HPDE6-E6E7 (cell line): Measurements from ENCODE around the gene RAB7A.

ENCODE experiments used
- DNase-seq: peaks from one replicate; pipeline ENCODE4 v3.0.0; 2011; ENCODE audit warnings: missing footprints; ENCODE audit errors: extremely low spot score

The RAB7A gene

DNA sequence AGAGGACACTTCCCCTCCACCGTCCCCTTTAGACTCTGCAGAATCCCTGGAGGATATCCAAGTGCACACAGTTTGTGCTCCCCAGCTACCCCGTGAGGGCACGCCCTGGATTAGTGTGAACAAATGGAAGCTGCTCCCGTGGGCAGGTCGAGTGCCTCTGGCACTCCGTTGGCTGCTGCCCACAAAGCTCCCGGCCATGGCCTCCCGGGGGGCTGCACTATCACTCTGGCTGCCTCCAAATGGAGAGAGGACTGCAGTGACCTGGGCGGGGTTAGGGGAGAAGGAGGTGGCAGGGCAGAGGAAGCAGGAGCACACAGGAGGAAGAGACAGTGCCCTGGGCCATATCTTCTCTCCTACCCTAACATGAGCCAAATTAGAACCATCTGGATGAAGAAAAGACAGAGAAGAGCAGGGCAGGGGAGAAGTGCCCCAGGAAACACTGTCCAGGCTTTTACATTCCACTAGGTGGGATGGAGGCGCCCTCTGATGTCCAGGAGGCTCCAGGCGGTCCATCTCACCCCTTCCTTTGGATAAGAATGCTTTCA is 124.0 kb downstream of the RAB7A start:
- DNase-seq = no peak

DNA sequence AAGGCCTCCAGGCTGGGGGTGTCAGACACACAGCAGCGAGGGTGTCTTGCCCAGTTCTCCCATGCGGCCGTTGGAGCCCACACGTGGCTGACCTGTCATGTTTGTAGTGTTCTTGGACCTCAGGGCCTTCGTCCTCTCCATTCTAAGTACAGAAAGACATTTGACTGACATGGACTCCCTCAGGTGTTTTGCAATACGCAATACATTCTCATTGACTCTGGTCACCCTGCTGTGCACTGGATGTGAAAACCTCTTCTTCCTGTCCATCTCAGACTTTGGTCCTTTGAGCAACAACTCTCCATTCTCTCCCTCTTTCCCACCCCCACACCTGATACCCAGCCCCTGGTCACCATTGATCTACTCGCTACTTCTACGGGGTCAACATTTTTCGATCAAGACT is 124.6 kb downstream of the RAB7A start:
- DNase-seq = no peak

DNA sequence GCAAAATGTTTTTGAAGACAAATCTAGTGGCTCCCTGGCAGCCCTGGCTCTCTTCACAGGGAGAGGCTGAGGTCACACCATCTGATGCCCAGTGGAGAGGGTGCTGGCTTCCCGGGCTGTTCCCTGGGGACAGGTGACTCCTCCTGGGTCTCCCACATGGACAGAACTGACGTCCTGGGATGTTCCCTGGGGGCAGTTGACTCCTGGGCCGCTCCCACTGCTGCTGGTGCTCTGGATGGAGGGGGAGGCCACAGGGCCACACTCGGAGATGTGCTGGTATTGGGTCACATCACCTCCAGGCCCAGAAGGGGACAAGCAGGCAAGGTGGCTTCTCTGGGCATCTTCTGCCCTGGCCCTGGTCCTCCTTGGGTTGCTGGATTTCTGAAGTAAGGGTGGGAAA is 125.6 kb downstream of the RAB7A start:
- no peak for DNase-seq

GRCh38 chr3:128853826-128854225 is 127.8 kb downstream of the RAB7A start:
- DNase-seq = no peak

DNA sequence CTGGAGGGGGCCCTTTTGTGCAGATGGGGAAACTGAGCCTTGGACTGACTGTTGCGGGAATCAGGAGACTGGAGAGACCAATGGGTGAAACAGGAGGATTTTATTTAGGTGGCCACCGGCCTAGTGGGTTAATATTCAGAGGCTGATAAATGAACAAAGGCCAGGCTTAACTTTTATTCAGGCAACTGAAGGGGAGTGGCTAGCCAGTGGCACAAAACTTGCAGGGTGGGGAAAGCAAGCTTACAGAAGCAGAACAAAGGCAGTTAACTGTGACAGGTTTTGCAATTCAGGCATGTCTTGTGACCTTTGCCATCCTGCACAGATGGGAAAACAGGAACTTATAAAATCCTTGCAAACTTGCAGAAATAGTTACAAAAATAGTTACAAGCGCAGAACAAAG is 128.5 kb downstream of the RAB7A start:
- no peak for DNase-seq

GRCh38 chr3:128855569-128855968 is 129.6 kb downstream of the RAB7A start:
- no peak for DNase-seq

- DNase-seq = no peak
Observed at GRCh38 chr3:128858167-128858566, 132.2 kb downstream of the RAB7A start.

DNA sequence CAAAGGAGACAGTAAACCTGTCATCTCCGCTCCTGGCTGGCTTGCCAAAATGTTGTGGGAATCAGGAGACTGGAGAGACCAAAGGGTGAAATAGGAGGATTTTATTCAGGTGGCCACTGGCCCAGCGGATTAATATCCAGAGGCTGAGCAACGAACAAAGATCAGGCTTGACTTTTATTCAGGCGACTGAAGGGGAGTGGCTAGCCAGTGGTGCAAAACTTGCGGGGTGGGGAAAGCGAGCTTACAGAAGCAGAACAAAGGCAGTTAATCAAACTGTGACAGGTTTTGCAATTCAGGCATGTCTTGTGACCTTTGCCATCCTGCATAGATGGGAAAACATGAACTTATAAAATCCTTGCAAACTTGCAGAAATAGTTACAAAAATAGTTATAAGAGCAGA is 133.6 kb downstream of the RAB7A start:
- no peak for DNase-seq

GRCh38 chr3:128861491-128861890 is 135.5 kb downstream of the RAB7A start:
- no peak for DNase-seq

GRCh38 chr3:128863560-128863959 is 137.6 kb downstream of the RAB7A start:
- no peak for DNase-seq
